CD4-positive, alpha-beta T cell treated with Interleukin-17A for 1 hour (primary cell): ENCODE results near the gene UBE4A.
"Not testable (repeated sequence)": the region's sequence is repeated elsewhere in the genome, so short reads cannot be mapped to it uniquely, and the experiment has no call there.

Experiments used
- DNase-seq: peaks from one replicate; pipeline ENCODE4 v3.0.0-alpha.2; 2020

Gene UBE4A

GRCh38 chr11:118401880-118402590, 42.6 kb downstream of the UBE4A start:
- no peak for DNase-seq

DNA sequence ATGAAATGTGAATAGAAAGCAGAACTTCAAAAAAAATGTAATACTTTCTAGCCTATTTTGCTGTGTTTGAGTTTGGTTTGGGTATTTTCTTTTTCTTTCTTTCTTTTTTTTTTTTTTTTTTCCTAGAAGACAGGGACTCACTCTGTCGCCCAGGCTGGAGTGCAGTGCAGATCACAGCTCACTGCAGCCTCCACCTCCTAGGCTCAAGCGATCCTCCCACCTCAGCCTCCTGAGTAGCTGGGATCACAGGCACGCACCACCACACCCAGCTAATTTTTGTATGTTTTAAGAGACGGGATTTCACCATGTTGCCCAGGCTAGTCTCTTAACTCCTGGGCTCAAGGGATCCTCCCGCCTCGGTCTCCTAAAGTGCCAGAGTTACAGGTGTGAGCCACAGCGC, 43.2 kb downstream of the UBE4A start:
- not testable (repeated sequence) for DNase-seq

- no peak for DNase-seq
Observed at GRCh38 chr11:118406599-118407166, 47.3 kb downstream of the UBE4A start.

DNA sequence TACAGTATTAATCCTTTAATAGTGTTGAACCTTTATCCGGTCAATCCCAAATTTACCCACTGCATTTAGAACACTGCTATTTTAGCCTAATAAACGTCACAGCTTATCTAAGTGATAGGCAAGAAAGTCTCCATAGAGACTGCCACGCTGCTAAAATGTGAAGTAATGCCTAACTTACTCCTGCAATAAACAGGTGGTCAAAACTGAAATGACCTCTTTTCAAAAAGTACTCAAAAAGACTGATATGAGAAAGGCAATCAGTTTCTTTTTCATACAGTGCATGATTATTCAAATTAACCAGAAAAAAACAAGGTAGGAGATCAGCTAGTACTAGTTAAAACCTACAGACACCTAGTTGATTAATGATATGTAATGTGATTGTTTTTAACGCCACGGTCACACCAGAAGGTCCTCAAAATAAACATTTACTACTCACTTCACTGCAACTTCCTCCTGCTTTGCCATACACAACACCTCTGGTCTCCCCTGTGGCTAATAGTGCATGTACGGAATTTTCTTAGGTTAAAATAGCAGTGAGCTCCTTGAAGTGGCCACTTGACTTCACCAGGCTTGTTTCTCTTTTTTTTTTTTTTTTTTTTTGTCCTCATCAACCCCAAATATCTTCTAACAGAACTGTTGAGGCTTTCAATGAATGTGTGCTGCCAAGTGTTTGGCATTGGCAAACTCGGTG, 50.8 kb downstream of the UBE4A start:
- no peak for DNase-seq

GRCh38 chr11:118411530-118411929, 52.1 kb downstream of the UBE4A start:
- no peak for DNase-seq

GRCh38 chr11:118412921-118413320, 53.5 kb downstream of the UBE4A start:
- no peak for DNase-seq

GRCh38 chr11:118415062-118415738, 55.8 kb downstream of the UBE4A start:
- DNase-seq = no peak

DNA sequence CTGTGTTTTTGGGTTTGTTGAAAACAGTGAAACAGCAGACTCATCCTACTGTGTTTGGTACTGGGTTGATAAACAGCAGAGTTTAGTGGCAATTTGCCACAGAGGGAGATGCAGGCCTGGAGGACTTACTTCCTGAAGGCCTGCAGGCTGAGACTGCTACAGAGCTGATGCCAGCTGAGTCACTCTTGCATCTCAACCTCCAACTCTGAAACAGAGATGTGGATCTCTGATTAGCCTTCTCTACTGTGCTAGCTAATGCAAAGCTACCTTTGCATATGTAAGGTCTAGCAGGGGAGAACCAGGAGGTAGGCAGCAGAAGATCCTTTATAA, 56.3 kb downstream of the UBE4A start:
- DNase-seq = no peak

DNA sequence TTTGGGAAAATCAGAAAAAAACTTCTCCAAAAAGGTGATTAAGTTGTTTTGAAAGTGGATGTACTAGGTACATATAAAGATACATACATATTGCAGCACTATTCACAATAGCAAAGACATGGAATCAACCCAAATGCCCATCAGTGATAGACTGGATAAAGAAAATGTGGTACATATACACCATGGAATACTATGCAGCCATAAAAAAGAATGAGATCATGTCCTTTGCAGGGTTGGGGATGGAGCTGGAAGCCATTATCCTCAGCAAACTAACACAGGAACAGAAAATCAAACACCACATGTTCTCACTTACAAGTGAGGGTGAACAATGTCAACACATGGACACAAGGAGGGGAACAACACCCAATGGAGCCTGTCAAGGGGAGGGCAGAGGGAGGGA, 57.5 kb downstream of the UBE4A start:
- not testable (repeated sequence) for DNase-seq

DNA sequence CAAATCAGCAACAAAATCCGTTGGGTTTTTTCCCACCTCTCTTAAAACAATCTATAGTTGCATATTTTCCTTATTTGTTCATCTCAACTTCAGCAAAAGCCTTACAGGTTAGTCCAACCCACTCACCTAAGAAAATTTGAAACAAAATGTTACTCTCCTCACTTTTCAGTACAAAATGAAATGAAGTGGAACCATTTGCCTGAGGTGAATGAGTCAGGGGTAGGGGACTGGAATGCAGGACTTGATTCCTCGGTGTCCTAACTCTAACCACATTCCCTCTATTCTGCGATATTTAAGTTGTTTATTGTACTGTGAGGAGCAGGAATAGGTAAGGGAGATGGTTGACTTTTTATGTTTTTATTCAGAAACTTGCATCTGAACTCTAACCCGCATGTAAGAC, 58.4 kb downstream of the UBE4A start:
- DNase-seq = no peak

DNA sequence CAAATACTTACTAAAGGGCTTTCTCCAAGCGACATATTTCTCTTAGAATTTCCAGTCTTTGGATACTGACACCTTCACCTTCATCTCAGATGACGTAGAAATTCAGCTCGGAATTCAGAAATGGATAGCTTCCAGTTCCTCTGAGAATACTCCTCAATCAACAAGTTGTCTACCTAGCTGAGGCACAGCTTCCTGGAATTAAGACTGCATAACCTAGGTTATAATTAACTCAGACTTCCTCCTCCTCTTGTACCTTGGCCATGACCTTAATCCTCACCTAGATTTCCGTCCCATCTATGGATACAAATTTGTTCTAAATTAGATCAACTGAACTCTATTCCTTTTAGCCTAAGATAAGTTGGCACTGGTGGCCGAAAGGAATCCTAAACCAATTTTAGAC, 59.4 kb downstream of the UBE4A start:
- no peak for DNase-seq

GRCh38 chr11:118427707-118428106, 68.3 kb downstream of the UBE4A start:
- no peak for DNase-seq

GRCh38 chr11:118430956-118431355, 71.6 kb downstream of the UBE4A start:
- DNase-seq = no peak

- peak; percentile 71 for DNase-seq
Observed at GRCh38 chr11:118434123-118434552, 74.7 kb downstream of the UBE4A start.

DNA sequence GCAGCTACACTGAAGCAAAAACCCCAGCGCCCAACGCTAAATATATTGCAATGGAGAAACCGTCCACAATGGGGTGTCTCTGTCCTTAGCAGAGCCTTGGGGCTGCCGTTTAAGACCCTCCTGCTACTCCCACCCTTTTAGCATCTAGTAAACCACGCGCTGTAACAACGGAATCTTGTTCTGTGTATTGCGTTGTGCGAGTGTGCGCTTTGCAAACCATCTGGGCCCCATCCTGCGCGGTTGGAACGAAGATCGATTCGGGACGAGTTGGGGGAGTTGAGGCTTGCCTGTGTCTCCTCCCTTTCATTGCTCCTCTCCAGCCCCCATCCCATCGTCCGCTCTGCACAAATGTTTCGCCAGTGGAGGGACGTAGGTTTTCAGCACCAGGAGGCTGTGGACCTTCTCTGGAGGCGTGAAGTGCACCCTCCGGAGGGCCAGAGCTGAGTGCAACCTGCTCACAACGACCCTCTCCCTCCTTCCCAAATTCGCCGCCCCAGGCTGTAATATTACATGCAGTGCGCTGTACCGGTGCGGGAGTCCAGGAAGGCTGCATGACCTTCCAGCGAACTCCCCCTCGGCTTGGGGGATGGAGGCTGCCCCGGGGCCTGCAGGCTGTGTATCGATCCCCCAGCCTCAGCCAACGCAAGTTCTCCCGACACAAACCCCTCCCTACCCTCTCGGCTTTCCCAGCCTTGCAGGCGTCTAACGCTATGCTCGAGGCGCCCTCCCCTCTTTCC, 75.3 kb downstream of the UBE4A start:
- peak; percentile 27 for DNase-seq

DNA sequence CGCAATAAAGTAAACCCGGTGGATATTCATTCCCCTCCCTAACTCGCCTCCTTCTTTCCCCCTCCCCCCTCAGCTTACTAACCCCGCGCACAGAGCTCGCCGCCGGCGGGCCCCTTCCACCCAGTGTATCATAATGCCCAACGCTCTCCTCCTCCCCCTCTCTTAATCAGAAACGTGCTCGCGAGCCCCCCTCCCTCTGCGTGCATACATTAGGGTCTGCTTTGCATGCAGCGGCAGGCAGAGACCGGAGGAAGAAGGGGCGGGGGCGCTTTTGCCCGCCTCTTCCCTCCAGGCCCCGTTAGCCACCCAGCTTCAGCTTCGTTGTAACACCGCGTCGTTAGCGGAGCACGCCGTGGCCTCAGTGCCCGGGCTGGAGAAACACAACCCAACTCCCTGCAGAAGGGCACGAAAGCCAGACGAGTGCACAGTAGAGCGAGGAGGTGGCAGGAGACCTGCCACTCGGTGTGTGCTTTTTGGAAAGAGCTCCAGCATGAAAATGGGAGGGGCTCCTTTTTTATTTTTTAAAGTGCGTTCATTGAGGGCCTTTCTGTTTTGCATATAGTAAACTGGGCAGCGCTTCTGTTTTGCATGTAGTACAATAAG, 76.0 kb downstream of the UBE4A start:
- peak; percentile 65 for DNase-seq

- peak; percentile 94 for DNase-seq
Observed at GRCh38 chr11:118435893-118436624, 76.7 kb downstream of the UBE4A start, which contains the start of gene KMT2A. Gene KMT2A (plus strand): TSS chr11:118436492. CDS start chr11:118436513, 21 bp downstream.

DNA sequence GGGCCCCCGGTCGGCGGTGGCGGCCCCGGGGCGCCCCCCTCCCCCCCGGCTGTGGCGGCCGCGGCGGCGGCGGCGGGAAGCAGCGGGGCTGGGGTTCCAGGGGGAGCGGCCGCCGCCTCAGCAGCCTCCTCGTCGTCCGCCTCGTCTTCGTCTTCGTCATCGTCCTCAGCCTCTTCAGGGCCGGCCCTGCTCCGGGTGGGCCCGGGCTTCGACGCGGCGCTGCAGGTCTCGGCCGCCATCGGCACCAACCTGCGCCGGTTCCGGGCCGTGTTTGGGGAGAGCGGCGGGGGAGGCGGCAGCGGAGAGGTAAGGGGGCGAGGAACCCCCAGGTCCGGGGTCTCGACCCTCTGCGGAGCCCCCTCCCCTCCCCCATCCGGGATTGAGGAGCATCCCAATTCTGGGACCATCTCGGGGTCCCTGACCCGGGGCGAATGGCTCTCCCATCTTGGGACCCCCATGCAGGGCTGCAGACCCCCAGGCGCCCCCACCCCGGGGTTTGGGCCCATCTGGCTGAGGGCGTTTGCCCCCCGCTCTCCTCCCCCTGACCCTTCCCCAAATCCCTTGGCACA, 77.3 kb downstream of the UBE4A start:
- no peak for DNase-seq

- DNase-seq = peak; percentile 72
Observed at GRCh38 chr11:118437208-118438125, 78.1 kb downstream of the UBE4A start.

- DNase-seq = peak; percentile 71
Observed at GRCh38 chr11:118438314-118438931, 79.0 kb downstream of the UBE4A start.
